HEK293 (cell line): ENCODE measurements around the gene HDAC7.

Experiments
- CTCF ChIA-PET: fragments of 350-600 bp; formaldehyde crosslinking; extraction: SDS; loops from one replicate; lab custom pipeline; 2021; ENCODE audit warnings: antibody characterized with exemption; lab: Yijun Ruan, JAX
- POLR2A ChIA-PET: fragments of 300-600 bp; formaldehyde crosslinking; extraction: SDS; loops from one replicate; lab custom pipeline; 2020; ENCODE audit warnings: antibody characterized with exemption, inconsistent platforms; lab: Yijun Ruan, JAX
- H3K27ac ChIP-seq: fragments of 200-500 bp; sonication (Bioruptor generic); 2 replicates; pipeline ENCODE4 v1.5.1; 2014; ENCODE audit warnings: low read depth, low read length, control low read depth, inconsistent platforms; ENCODE audit errors: extremely low read depth
- H3K36me3 ChIP-seq, 2 experiments: fragments of 200-500 bp in 1 of 2; sonication (Bioruptor generic) in 1 of 2; 1 replicate in 1 of 2; 2 replicates in 1 of 2; pipeline ENCODE4 v1.5.1; 2014 to 2017; ENCODE audit warnings: inconsistent platforms in 2 of 2, low read length in 2 of 2; ENCODE audit not compliant: control insufficient read depth in 2 of 2, insufficient read depth in 1 of 2
- H3K4me1 ChIP-seq: fragments of 200-500 bp; sonication (Bioruptor generic); 2 replicates; pipeline ENCODE4 v1.5.1; 2014; ENCODE audit warnings: mild to moderate bottlenecking, low read length, inconsistent platforms; ENCODE audit not compliant: control insufficient read depth, insufficient read depth
- H3K4me3 ChIP-seq: 2 replicates; pipeline ENCODE4 v1.5.1; 2011; ENCODE audit warnings: low read depth, mild to moderate bottlenecking, control low read depth, low read length, moderate library complexity
- H3K9me3 ChIP-seq: fragments of 200-500 bp; sonication (Bioruptor generic); 2 replicates; pipeline ENCODE4 v1.5.1; 2014; ENCODE audit warnings: low read depth, low read length, inconsistent platforms; ENCODE audit not compliant: control insufficient read depth, insufficient read depth
- BCL11B ChIP-seq: fragments of 450-650 bp; formaldehyde crosslinking; IDR thresholded peaks from 2 replicates; pipeline ENCODE4 v1.5.1; 2016; ENCODE audit warnings: low read depth, missing biosample characterization, missing genetic modification characterization
- FEZF1 ChIP-seq: fragments of 450-650 bp; formaldehyde crosslinking; IDR thresholded peaks from 2 replicates; pipeline ENCODE4 v1.5.1; 2016; ENCODE audit warnings: missing biosample characterization, missing genetic modification characterization
- GLI2 ChIP-seq: fragments of 450-650 bp; formaldehyde crosslinking; IDR thresholded peaks from 2 replicates; pipeline ENCODE4; 2017; ENCODE audit warnings: missing biosample characterization, missing genetic modification characterization, low read depth, borderline replicate concordance
- KLF17 ChIP-seq: fragments of 450-650 bp; formaldehyde crosslinking; IDR thresholded peaks from 2 replicates; pipeline ENCODE4 v1.5.1; 2016; ENCODE audit warnings: missing biosample characterization, missing genetic modification characterization
- PATZ1 ChIP-seq: fragments of 450-650 bp; formaldehyde crosslinking; IDR thresholded peaks from 2 replicates; pipeline ENCODE4 v1.5.1; 2016; ENCODE audit warnings: missing biosample characterization, missing genetic modification characterization
- SP2 ChIP-seq: fragments of 450-650 bp; formaldehyde crosslinking; IDR thresholded peaks from 2 replicates; pipeline ENCODE4 v1.5.1; 2016; ENCODE audit warnings: missing biosample characterization, missing genetic modification characterization
- ZFP3 ChIP-seq: fragments of 450-650 bp; formaldehyde crosslinking; IDR thresholded peaks from 2 replicates; pipeline ENCODE4 v1.5.1; 2016; ENCODE audit warnings: low read depth, missing biosample characterization, missing genetic modification characterization
- ZNF10 ChIP-seq: fragments of 450-650 bp; formaldehyde crosslinking; IDR thresholded peaks from 2 replicates; pipeline ENCODE4 v1.5.1; 2017; ENCODE audit warnings: missing biosample characterization, missing genetic modification characterization
- ZNF121 ChIP-seq: fragments of 450-650 bp; formaldehyde crosslinking; IDR thresholded peaks from 2 replicates; pipeline ENCODE4 v1.5.1; 2016; ENCODE audit warnings: missing biosample characterization, missing genetic modification characterization
- ZNF133 ChIP-seq: fragments of 450-650 bp; formaldehyde crosslinking; IDR thresholded peaks from 2 replicates; pipeline ENCODE4 v1.5.1; 2016; ENCODE audit warnings: missing biosample characterization, missing genetic modification characterization
- ZNF169 ChIP-seq: fragments of 450-650 bp; formaldehyde crosslinking; IDR thresholded peaks from 2 replicates; pipeline ENCODE4 v1.5.1; 2016; ENCODE audit warnings: missing biosample characterization, missing genetic modification characterization
- ZNF18 ChIP-seq: fragments of 450-650 bp; formaldehyde crosslinking; IDR thresholded peaks from 2 replicates; pipeline ENCODE4 v1.5.1; 2016; ENCODE audit warnings: missing biosample characterization, missing genetic modification characterization
- ZNF423 ChIP-seq: fragments of 450-650 bp; formaldehyde crosslinking; IDR thresholded peaks from 2 replicates; pipeline ENCODE4 v1.5.1; 2016; ENCODE audit warnings: missing biosample characterization, missing genetic modification characterization
- ZNF521 ChIP-seq: fragments of 450-650 bp; formaldehyde crosslinking; IDR thresholded peaks from 2 replicates; pipeline ENCODE4 v1.5.1; 2017; ENCODE audit warnings: missing biosample characterization, mild to moderate bottlenecking, missing genetic modification characterization
- ZNF555 ChIP-seq: fragments of 450-650 bp; formaldehyde crosslinking; conservative IDR thresholded peaks from 2 replicates; pipeline ENCODE4 v1.5.1; 2017; ENCODE audit warnings: missing biosample characterization, mild to moderate bottlenecking, missing genetic modification characterization, inconsistent platforms
- ZNF580 ChIP-seq: fragments of 450-650 bp; formaldehyde crosslinking; IDR thresholded peaks from 2 replicates; pipeline ENCODE4 v1.5.1; 2016; ENCODE audit warnings: missing biosample characterization, missing genetic modification characterization
- ZNF585B ChIP-seq: fragments of 450-650 bp; formaldehyde crosslinking; IDR thresholded peaks from 2 replicates; pipeline ENCODE4 v1.5.1; 2016; ENCODE audit warnings: missing biosample characterization, missing genetic modification characterization
- ZNF623 ChIP-seq: fragments of 450-650 bp; formaldehyde crosslinking; IDR thresholded peaks from 2 replicates; pipeline ENCODE4 v1.5.1; 2016; ENCODE audit warnings: missing biosample characterization, missing genetic modification characterization
- ZNF626 ChIP-seq: fragments of 450-650 bp; sonication (Bioruptor Pico); formaldehyde crosslinking; IDR thresholded peaks from 2 replicates; pipeline ENCODE4 v1.5.1; 2018; ENCODE audit warnings: missing biosample characterization, missing genetic modification characterization, inconsistent platforms
- ZNF704 ChIP-seq: fragments of 450-650 bp; formaldehyde crosslinking; IDR thresholded peaks from 2 replicates; pipeline ENCODE4 v1.5.1; 2016; ENCODE audit warnings: missing biosample characterization, missing genetic modification characterization

HDAC7 gene

GRCh38 chr12:47846294-47846996, 26.7 kb upstream of the HDAC7 start:
- H3K9me3 ChIP-seq = no peaks in the 10 kb centered on the region
- ChIA-PET CTCF (interaction anchor here (0.6 to 5.0 kb wide), 10 partner anchors 7 to 131 kb away, joined by 3 to 42 read pairs (median 4); no protein-coding TSS in a partner anchor), POLR2A (no interaction called here)
- H3K4me1 ChIP-seq = peaks cover 3% of the 10 kb centered on the region; the same call in 1 of the 2 replicates
- TF ChIP-seq ZNF704 (tag by site-specific recombination) (no peak), ZNF423 (tag by site-specific recombination) (no peak), ZNF585B (tag by site-specific recombination) (no peak), ZNF555 (tag by site-specific recombination) (no peak), ZNF10 (no peak), ZNF121 (tag by site-specific recombination) (no peak), SP2 (tag by site-specific recombination) (no peak), ZFP3 (tag by site-specific recombination) (no peak)
- H3K4me3 ChIP-seq = no peak overlapping the region
- H3K36me3 ChIP-seq = no peaks in the 10 kb centered on the region
- no peak overlapping the region for H3K27ac ChIP-seq

GRCh38 chr12:47845081-47845480, 25.4 kb upstream of the HDAC7 start:
- H3K9me3 ChIP-seq = no peaks in the 10 kb centered on the region
- no peaks in the 10 kb centered on the region for H3K4me1 ChIP-seq
- H3K27ac ChIP-seq = no peak overlapping the region
- POLR2A ChIA-PET = no interaction called here
- no peaks in the 10 kb centered on the region for H3K36me3 ChIP-seq
- no peak overlapping the region for H3K4me3 ChIP-seq
- TF ChIP-seq GLI2 (tag by site-specific recombination) (no peak), KLF17 (tag by site-specific recombination) (no peak), BCL11B (tag by site-specific recombination) (no peak), FEZF1 (tag by site-specific recombination) (no peak), ZNF623 (tag by site-specific recombination) (no peak), ZNF521 (tag by site-specific recombination) (no peak), ZNF580 (no peak), ZNF626 (no peak), ZNF18 (tag by site-specific recombination) (no peak), PATZ1 (no peak), ZNF169 (tag by site-specific recombination) (no peak), ZNF133 (tag by site-specific recombination) (no peak)
- TF ChIP-seq, all 188 proteins: peak for 0
- CTCF ChIA-PET = interaction anchor here (0.9 to 1.4 kb wide), 4 partner anchors 13 to 127 kb away, joined by 3 to 6 read pairs (median 4); no protein-coding TSS in a partner anchor
